Breast epithelium (tissue), 4 donors: ENCODE measurements around the gene OR10A2. TPM values are rescaled to one million over a fixed set of nuclear protein-coding genes. Genes with fewer than 3 reads are reported as not detected.
"Not testable (repeated sequence)": the region's sequence is repeated elsewhere in the genome, so short reads cannot be mapped to it uniquely, and the experiment has no call there.

Source experiments
- DNase-seq, 2 donors: peaks; one replicate each; pipeline ENCODE4 v3.0.0-alpha.2; 2019; ENCODE audit warnings: low spot score in 2 of 2
- H3K27ac ChIP-seq, 2 donors: fragments of 200-600 bp; sonication (generic) in 1 of 2; one replicate each; pipeline ENCODE4 v1.5.1; 2016 to 2019; ENCODE audit warnings: mild to moderate bottlenecking in 1 of 2
- H3K27me3 ChIP-seq, 2 donors: fragments of 200-600 bp; sonication (generic) in 1 of 2; one replicate each; pipeline versions ENCODE4 v1.5.1 to v1.6.0; 2017 to 2019; ENCODE audit warnings: control low read depth in 1 of 2, mild to moderate bottlenecking in 1 of 2
- H3K36me3 ChIP-seq: fragments of 200-600 bp; one replicate; pipeline ENCODE4 v1.5.1; 2019
- H3K4me1 ChIP-seq, 2 donors: fragments of 200-600 bp; sonication (generic); one replicate each; pipeline ENCODE4 v1.5.1; 2016 to 2019; ENCODE audit warnings: control low read depth in 1 of 2
- H3K4me3 ChIP-seq, 3 donors: fragments of 200-600 bp; sonication (generic); 1 replicate in 2 of 3; 2 replicates in 1 of 3; pipeline ENCODE4 v1.5.1; 2016 to 2019; ENCODE audit warnings: mild to moderate bottlenecking in 3 of 3, moderate library complexity in 2 of 3
- H3K9me3 ChIP-seq, 2 donors: fragments of 200-600 bp; sonication (generic) in 1 of 2; one replicate each; pipeline ENCODE4 v1.5.1; 2016 to 2019; ENCODE audit warnings: control low read depth in 1 of 2
- POLR2A ChIP-seq: fragments of 450-650 bp; IDR thresholded peaks from one replicate; pipeline ENCODE4 v1.6.1; 2016; ENCODE audit warnings: antibody characterized with exemption, mild to moderate bottlenecking, moderate library complexity
- POLR2AphosphoS5 ChIP-seq, 3 donors: sonication (generic); formaldehyde crosslinking; IDR thresholded peaks; one replicate each; pipeline ENCODE4 v1.6.1; 2017; ENCODE audit warnings: antibody characterized with exemption in 3 of 3
- intact Hi-C: fragments of 100-400 bp; cut with DNase I; formaldehyde crosslinking; loops from one replicate; pipeline ENCODE4 v1.15.1; 2023; ENCODE audit warnings: low total_unique reads
- total RNA-seq, 3 donors: library from RNA; depleted of rRNA; stranded (reverse); fragments of >200 nt; gene quantifications; one replicate each; pipeline ENCODE4 v1.1.0, GENCODE V29; 2016
- TF ChIP-seq, protein P1 (sequence below), 3 donors: fragments of 450-650 bp; IDR thresholded peaks; one replicate each; pipeline ENCODE4 v1.5.1; 2016 to 2017; ENCODE audit warnings: antibody characterized with exemption in 3 of 3, mild to moderate bottlenecking in 3 of 3, moderate library complexity in 3 of 3

Gene OR10A2
- total RNA-seq, 3 donors from 2014 or later = not detected

DNA sequence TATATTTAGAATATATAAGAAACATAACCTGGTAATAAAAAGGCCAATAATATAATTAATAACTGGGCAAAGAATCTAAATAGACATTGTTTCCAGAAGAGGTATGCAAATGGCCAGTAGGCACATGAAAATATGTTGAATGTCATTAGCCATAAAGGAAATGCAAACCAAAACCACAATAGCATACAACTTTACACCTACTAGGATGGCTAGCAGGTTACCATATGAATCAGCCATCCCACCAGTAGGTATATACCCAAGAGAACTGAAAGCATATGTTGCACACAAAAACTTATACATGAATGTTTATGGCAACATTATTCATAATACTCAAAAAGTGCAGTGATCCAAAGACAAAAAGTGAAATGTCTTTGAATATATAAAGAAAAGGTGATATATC, 32.2 kb downstream of the OR10A2 start:
- no peak overlapping the region for H3K27ac ChIP-seq
- H3K4me1 ChIP-seq = no peaks in the 10 kb centered on the region
- TF ChIP-seq, protein P1, sequence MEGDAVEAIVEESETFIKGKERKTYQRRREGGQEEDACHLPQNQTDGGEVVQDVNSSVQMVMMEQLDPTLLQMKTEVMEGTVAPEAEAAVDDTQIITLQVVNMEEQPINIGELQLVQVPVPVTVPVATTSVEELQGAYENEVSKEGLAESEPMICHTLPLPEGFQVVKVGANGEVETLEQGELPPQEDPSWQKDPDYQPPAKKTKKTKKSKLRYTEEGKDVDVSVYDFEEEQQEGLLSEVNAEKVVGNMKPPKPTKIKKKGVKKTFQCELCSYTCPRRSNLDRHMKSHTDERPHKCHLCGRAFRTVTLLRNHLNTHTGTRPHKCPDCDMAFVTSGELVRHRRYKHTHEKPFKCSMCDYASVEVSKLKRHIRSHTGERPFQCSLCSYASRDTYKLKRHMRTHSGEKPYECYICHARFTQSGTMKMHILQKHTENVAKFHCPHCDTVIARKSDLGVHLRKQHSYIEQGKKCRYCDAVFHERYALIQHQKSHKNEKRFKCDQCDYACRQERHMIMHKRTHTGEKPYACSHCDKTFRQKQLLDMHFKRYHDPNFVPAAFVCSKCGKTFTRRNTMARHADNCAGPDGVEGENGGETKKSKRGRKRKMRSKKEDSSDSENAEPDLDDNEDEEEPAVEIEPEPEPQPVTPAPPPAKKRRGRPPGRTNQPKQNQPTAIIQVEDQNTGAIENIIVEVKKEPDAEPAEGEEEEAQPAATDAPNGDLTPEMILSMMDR (IDR thresholded peaks at IDR 0.05) = no peak
- no peak for TF ChIP-seq POLR2A
- TF ChIP-seq POLR2AphosphoS5 (IDR thresholded peaks at IDR 0.05) = no peak

DNA sequence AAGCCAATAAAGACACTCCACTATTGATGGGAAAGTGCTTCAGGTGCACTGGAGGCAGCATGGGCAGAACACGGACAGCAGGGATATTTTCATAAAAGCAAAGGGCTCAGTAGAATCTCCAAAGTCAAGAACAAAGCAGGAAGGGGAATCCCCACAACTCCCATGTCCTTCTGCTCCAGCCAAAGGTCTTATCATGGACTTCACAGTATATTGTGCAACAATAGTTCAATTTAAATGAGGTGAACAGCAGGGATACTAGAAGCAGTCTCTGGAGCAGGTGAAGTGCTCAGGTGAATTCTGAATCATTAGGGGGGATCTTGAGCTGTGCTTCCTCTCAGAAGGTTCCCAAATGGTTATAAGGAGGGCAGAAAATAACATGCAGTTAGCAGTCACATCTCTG, 36.1 kb downstream of the OR10A2 start:
- Histone ChIP-seq H3K4me3 (no peak overlapping the region), H3K27ac (no peak overlapping the region), H3K9me3 (no peaks in the 10 kb centered on the region), H3K36me3 (no peaks in the 10 kb centered on the region), H3K4me1 (no peaks in the 10 kb centered on the region), H3K27me3 (no peaks in the 10 kb centered on the region)
- no peak for TF ChIP-seq POLR2AphosphoS5 (IDR thresholded peaks at IDR 0.05)
- no peak for TF ChIP-seq POLR2A
- TF ChIP-seq, protein P1 (IDR thresholded peaks at IDR 0.05) = no peak
- no peak for DNase-seq
- intact Hi-C loops = no loop called here

More for the DNA sequence above, 32.2 kb downstream of the OR10A2 start:
- Histone ChIP-seq H3K9me3 (no peaks in the 10 kb centered on the region), H3K27me3 (no peaks in the 10 kb centered on the region), H3K36me3 (no peaks in the 10 kb centered on the region), H3K4me3 (no peak overlapping the region)
- intact Hi-C loops = no loop called here
- no peak for DNase-seq

DNA sequence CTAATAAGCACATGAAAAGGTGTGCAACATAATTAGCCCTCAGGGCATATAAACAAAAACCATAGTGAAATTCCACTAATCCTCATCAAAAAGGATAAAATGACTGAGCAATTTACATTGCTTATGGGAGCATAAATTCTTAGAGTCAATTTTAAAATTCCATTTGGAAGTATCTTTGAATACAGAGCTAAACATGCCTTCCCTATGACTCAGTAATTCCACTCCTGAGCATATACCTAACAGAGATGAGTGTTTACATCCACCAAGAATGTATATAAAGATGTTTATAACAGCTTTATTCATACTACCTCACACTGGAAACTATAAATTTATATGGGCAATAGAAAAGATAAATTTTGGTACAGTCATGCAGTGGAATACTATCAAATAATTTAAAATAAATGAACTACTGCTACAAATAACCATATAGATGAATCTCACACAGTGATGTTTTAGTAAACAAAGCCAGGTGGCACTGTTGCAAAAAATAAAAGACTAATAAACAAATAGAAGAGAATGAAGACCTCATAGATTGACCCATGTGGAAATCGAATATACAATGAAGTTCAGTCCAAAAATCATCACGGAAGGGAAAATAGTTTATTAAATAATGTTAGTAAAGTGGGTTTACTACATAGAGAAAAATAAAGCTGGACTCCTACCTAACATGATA, 37.6 kb downstream of the OR10A2 start:
- Histone ChIP-seq H3K4me3 (no peak overlapping the region), H3K27ac (no peak overlapping the region), H3K9me3 (no peaks in the 10 kb centered on the region), H3K36me3 (no peaks in the 10 kb centered on the region), H3K27me3 (no peaks in the 10 kb centered on the region), H3K4me1 (no peaks in the 10 kb centered on the region)
- intact Hi-C loops = no loop called here
- TF ChIP-seq POLR2A (no peak), POLR2AphosphoS5 (IDR thresholded peaks at IDR 0.05) (no peak)
- TF ChIP-seq, protein P1 (IDR thresholded peaks at IDR 0.05) = no peak
- no peak for DNase-seq

DNA sequence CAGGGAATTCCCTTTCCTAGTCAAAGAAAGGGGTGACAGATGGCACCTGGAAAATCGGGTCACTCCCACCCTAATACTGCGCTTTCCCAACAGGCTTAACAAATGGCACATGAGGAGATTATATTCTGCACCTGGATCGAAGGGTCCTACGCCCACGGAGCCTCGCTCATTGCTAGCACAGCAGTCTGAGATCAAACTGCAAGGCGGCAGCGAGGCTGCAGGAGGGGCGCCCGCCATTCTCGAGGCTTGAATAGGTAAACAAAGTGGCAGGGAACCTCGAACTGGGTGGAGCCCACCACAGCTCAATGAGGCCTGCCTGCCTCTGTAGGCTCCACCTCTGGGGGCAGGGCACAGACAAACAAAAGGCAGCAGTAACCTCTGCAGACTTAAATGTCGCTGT, 41.9 kb downstream of the OR10A2 start:
- H3K27me3 ChIP-seq, H3K4me1 ChIP-seq, H3K4me3 ChIP-seq, H3K9me3 ChIP-seq, intact Hi-C loops, H3K27ac ChIP-seq, DNase-seq, H3K36me3 ChIP-seq: not testable (repeated sequence)

DNA sequence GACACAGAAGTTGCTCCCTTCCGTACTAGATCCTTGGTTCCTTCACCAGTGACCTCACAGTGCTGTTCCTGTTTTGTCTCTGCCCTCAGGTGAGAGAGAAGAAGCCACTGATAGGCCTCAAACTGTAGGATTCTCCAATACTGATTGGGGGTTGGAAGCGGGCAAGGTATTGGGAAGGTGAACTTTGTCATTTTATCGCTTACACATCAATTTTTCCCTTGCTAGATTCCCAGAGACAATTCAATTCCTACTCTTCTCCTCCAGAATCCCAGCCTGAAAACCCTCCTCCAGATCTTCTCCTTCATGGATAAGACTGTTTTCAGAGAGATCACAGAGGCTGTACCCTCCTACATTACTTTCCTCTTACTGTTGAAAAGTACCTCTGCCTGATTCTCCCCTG, 48.5 kb downstream of the OR10A2 start:
- intact Hi-C loops = no loop called here
- Histone ChIP-seq H3K27me3 (no peaks in the 10 kb centered on the region), H3K9me3 (no peaks in the 10 kb centered on the region), H3K36me3 (no peaks in the 10 kb centered on the region), H3K4me3 (no peak overlapping the region), H3K4me1 (no peaks in the 10 kb centered on the region), H3K27ac (no peak overlapping the region)
- DNase-seq = no peak
- TF ChIP-seq POLR2A (no peak), POLR2AphosphoS5 (IDR thresholded peaks at IDR 0.05) (no peak)
- TF ChIP-seq, protein P1 (IDR thresholded peaks at IDR 0.05) = no peak

DNA sequence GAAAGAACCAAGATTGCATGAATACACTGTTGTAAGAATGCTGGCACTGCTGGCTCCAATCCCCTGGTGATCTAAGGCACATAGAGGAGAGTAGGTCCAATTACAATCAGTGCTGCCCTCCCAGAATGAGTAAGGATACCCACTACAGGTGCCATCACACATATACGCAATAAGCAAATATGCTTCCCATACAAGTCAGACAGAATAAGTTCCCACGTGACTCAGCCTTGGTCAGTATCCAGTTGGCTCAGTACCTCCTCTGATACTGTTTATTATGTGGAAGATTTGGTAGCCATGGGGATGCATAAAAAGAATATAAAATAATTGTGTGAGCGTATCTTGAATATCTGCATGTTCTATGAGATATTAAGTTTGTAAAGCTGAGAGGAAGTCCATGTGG, 49.1 kb downstream of the OR10A2 start:
- no peak for TF ChIP-seq POLR2A
- no peak for TF ChIP-seq POLR2AphosphoS5 (IDR thresholded peaks at IDR 0.05)
- TF ChIP-seq, protein P1 (IDR thresholded peaks at IDR 0.05) = no peak
- intact Hi-C loops = no loop called here
- Histone ChIP-seq H3K4me3 (no peak overlapping the region), H3K36me3 (no peaks in the 10 kb centered on the region), H3K27me3 (no peaks in the 10 kb centered on the region), H3K9me3 (no peaks in the 10 kb centered on the region), H3K4me1 (no peaks in the 10 kb centered on the region), H3K27ac (no peak overlapping the region)
- DNase-seq = no peak
